Measurements from ENCODE around the gene ARFIP1.

- TF ChIP-seq CTCF (IDR thresholded peaks at IDR 0.05) = no peak
- TF ChIP-seq EP300 (IDR thresholded peaks at IDR 0.05) = no peak
Measured at GRCh38 chr4:152803541-152803940, 23.8 kb downstream of the ARFIP1 start.
